AG09319 (cell line): ENCODE measurements around the gene MC1R.

ENCODE experiments used
- DNase-seq: peaks from one replicate; pipeline ENCODE4 v3.0.0-alpha.2; 2010; ENCODE audit warnings: low read depth; ENCODE audit errors: extremely low read depth
- CTCF ChIP-seq: IDR thresholded peaks from 2 replicates; pipeline ENCODE4 v1.5.1; 2011; ENCODE audit warnings: low read depth, mild to moderate bottlenecking, inconsistent platforms, low read length, moderate library complexity

Gene MC1R

DNA sequence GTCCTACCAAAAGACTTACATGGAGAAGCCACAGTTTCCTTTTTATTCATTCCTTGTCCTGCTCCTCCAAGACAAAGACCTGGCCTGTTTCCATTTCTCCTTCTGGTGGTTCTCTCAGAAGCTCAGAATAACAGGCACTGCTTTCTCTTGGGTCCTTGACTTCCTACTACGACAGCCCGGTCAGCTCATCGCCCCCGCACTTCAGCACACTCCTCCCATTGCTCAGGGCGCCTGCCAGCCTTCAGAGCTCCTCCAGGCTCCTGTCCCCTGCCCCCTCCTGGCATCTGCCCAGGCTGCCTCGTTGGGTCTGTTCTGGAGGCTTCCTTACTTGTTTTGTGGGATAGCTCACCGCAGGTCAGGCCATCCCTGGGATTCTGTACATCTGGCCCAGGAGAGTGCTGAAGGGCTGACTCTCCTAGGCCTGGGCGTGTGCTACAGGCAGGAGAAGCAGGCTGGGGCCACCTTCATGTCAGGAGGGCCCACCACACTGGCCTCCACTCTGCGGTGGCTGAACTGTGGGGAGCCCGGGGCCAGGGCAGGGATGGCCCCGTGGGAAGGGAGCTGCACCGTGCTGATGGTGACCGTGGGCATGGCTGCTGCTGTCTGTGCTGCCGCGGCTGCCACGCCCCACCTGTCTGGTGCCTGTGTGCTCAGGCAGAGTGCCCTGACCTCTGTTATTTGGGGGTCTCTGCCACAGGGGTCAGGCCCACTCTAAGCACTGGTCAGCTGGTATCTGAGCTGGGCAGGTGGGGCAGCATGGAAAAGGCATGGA is 27.6 kb upstream of the MC1R start:
- TF ChIP-seq CTCF, result no peak
- DNase-seq, result no peak

- no peak for DNase-seq
- no peak for TF ChIP-seq CTCF
Measured at GRCh38 chr16:89892055-89892630, 26.5 kb upstream of the MC1R start.

DNA sequence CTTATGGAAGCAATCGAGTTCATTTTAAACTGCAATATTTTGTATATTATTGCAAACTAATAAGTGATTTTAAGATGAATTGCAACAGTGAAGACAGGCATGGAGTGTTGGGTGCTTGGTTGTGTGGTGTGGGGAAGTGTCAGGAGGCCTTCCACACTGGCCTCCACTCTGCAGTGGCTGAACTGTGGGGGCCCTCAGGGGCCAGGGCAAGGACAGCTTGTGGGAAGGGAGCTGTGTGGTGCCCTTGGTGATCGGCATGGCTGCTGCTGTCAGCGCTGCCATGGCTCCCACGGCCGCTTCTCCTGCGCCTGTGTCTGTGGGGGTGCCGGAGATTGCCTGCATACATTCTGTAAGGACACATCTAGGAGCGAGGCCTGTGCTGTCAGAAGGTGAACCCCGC is 26.0 kb upstream of the MC1R start:
- no peak for TF ChIP-seq CTCF
- no peak for DNase-seq

DNA sequence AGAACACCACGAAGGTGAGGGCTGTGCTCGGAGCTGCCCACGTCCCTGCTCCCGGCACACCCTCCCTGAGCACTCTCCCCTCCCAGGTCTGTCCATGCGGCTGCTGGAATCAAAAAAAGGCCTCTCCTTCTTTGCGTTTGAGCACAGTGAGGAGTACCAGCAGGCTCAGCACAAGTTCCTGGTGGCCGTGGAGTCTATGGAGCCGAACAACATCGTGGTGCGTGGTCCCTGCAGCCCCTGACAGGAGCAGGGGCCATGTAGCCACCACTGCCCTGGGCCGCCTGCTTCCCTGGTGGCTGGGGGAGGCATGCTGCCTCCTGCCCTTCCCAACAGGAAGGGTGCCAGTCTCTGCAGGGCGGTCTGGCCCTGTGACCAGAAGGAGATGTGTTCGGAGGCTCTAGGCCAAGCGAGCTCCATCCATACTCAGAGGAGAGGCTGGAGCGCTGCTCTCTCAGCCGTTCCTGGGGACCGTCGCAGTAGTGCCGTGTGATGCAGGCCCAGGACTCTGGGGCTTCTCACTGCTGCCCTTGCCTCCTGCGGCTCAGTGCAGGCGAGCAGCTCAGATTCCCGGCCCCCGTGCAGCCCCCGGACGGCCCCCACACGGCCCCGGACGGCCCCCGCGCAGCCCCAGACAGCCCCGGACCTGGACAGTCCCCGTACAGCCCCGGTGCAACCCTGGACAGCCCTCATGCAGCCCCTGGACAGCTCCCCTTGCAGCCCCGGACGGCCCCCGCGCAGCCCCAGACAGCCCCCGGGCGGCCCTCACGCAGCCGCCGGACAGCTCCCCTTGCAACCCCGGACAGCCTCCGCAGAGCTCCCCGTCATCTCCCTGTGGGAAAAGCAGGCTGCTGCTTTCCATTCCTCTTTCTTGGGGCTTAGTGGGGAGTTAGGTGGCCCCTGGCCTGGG is 24.8 kb upstream of the MC1R start:
- TF ChIP-seq CTCF, result no peak
- no peak for DNase-seq

DNA sequence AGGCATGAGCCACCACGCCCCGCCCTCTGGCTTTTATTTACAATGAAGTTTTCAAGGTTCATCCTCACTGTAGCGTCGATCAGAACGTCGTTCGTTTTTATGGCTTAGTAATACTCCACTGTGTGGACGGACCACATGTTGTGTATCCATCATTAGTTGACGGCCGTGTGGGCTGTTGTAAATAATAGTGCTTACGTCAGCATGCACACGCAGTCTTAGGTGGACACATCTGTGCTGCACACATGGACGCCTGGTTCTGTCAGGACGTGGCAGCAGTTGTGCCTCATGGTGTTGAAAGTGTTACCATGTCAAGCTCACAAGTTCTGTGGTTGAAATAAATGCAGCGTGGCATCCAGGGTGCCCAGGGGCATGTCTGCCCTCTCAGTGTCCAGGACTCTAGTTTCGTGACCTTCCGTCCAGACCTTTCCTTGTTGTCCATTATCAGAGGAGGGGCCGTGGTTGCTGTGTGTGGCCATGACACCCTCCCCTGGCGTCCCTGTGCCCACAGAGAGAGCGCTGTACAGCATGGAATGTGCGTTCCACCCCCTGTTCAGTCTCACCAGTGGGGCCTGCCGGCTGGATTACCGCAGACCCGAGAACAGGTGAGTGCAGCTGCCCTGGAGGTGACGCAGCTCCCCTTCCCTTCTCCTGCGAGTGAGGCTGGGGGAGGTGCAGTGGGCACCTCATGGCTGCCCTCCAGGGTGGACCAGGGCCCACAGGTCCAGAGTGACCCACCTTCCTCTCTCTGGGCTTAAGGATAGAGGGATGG is 23.0 kb upstream of the MC1R start:
- no peak for DNase-seq
- TF ChIP-seq CTCF, result no peak

DNA sequence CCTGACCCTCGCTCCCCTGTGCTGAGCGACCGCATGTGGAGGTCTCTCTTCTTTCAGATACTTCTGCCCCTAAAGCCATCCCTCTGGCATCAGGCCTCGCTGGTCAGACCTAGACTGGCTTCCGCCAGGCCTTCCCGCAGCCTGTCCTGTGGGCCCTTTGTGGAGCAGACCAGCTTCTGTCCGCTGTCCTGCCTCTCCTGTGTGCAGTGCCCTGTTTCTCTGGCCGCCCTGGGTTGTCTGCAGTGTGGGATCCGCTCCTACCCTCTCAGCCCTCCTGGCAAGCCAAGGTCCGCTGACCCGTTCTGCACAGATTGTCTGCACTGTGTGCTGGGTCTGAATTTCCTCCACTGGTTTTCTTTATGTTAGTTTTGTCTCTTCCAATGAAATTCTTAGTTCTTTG is 21.5 kb upstream of the MC1R start:
- no peak for DNase-seq
- TF ChIP-seq CTCF, result no peak
